GM10266 (cell line): Measurements from ENCODE around the gene INAFM2.

ENCODE experiments used
- DNase-seq: peaks from one replicate; pipeline ENCODE4 v3.0.0; 2012; ENCODE audit errors: extremely low spot score
- TF ChIP-seq, protein P1 (sequence below): IDR thresholded peaks from 2 replicates; pipeline ENCODE4 v1.5.1; 2012; ENCODE audit warnings: mild to moderate bottlenecking, low read depth; ENCODE audit not compliant: control insufficient read depth, insufficient read depth; ENCODE audit errors: missing control alignments

INAFM2 gene

DNA sequence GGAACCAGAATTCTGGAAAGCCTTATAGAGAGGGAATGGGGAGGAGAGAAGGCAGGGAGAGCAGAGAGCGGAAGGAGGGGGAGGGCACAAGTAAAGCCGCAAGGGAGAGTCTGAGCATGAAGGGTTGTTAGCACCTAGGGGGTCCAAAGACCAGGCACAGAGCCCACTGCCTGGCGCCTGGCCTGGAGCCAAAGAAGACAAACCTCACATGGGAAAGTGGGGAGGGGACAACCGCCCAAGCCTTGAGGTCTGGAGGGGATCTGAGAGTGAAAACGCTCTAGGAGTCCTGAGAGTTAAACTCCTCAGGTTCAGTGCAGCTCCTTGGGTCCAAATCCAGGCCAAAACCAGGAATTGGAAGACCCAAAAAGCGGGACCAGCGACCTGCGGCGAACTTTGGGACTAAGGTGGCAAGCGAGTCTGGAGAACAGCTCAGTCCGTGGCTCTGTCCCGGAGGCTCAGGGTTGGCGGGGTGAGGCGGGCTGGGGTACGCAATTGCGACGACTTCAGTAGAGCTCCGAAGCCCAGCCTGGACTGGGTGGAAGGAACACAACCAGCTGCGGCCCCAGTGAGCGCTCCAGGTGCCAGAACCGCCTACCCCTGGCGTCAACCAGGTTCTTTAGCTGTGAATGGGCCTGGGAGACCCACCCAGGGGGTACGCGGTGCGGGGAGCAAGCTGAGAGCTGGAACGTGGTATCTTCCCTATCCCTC, 807 bp upstream of the INAFM2 start:
- TF ChIP-seq, protein P1, sequence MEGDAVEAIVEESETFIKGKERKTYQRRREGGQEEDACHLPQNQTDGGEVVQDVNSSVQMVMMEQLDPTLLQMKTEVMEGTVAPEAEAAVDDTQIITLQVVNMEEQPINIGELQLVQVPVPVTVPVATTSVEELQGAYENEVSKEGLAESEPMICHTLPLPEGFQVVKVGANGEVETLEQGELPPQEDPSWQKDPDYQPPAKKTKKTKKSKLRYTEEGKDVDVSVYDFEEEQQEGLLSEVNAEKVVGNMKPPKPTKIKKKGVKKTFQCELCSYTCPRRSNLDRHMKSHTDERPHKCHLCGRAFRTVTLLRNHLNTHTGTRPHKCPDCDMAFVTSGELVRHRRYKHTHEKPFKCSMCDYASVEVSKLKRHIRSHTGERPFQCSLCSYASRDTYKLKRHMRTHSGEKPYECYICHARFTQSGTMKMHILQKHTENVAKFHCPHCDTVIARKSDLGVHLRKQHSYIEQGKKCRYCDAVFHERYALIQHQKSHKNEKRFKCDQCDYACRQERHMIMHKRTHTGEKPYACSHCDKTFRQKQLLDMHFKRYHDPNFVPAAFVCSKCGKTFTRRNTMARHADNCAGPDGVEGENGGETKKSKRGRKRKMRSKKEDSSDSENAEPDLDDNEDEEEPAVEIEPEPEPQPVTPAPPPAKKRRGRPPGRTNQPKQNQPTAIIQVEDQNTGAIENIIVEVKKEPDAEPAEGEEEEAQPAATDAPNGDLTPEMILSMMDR = no peak
- DNase-seq = no peak

- peak; percentile 70 for DNase-seq
Measured at GRCh38 chr15:40323953-40324937, 753 bp downstream of the INAFM2 start.

DNA sequence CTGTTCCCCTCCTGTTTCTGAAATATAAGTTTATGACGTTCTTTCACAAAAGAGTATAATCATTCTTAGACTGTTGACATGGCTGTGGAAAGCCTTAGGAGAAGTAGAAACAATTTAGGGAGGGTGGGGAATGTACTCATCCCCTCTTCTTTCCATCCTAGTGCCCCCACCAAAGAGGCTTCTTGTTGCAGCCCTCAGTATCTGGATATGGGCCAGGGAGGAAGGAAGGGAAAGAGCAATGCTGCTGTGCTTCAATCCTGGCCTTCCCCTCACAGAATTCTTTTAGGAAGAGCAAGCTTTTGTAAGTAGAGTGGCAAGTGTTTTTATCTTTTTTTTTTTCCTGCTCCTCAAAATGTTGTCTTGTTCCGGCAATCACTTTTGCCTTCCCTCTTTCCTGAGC, 1.7 kb downstream of the INAFM2 start:
- no peak for DNase-seq

More at GRCh38 chr15:40323953-40324937, 753 bp downstream of the INAFM2 start:
- TF ChIP-seq, protein P1 = no peak

GRCh38 chr15:40325700-40326099, 2.2 kb downstream of the INAFM2 start:
- TF ChIP-seq, protein P1 = no peak
- DNase-seq = no peak

More for the DNA sequence above, 1.7 kb downstream of the INAFM2 start:
- TF ChIP-seq, protein P1 = no peak

GRCh38 chr15:40327457-40327856, 4.0 kb downstream of the INAFM2 start:
- TF ChIP-seq, protein P1 = no peak
- no peak for DNase-seq

DNA sequence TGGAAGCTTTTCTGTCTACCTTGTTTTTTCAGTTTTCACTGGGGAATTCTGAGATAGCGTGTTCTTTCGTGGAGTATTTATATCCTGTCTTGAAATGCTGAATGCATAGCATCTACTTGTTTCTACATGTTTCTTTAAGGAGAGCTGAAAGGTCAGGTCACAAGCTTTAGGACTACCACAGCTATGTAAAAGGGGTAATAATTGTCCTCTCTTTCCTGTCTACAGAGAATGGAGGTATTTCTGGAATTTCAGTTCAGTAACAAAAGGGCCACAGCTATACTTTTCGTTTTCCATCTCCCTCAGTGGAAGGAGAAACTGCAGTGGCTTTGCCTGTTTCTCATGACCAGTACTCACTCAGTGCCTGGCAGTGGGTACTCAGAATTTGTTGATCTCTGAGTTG, 4.7 kb downstream of the INAFM2 start:
- TF ChIP-seq, protein P1 = no peak
- no peak for DNase-seq
